SK-N-SH (cell line): ENCODE data around the gene CCDC126. TPM values are rescaled to one million over a fixed set of nuclear protein-coding genes. Genes with fewer than 3 reads are reported as not detected.

ENCODE experiments used
- CTCF ChIA-PET: fragments of 300-600, 350-600 bp; formaldehyde crosslinking; extraction: SDS; loops from one replicate; lab custom pipeline; 2021; lab: Yijun Ruan, JAX
- POLR2A ChIA-PET: fragments of 350-600 bp; sonication (Branson Sonifier 250); formaldehyde crosslinking; extraction: SDS; loops from one replicate; lab custom pipeline; 2020; ENCODE audit warnings: antibody characterized with exemption, inconsistent platforms; lab: Yijun Ruan, JAX
- DNase-seq: peaks from one replicate; pipeline ENCODE4 v3.0.0; 2012
- H2AFZ ChIP-seq: fragments of 200-600 bp; sonication (generic); 2 replicates; pipeline ENCODE4 v1.8.1; 2016; ENCODE audit warnings: antibody characterized with exemption, mild to moderate bottlenecking, low read depth
- H3F3A ChIP-seq: fragments of 200-600 bp; sonication (generic); replicated peaks from 2 replicates; pipeline ENCODE3; 2016; ENCODE audit warnings: antibody characterized with exemption, mild to moderate bottlenecking; ENCODE audit not compliant: insufficient read depth
- H3K27ac ChIP-seq, 2 experiments: fragments of 200-500 bp in 1 of 2; fragments of 200-600 bp in 1 of 2; sonication (Bioruptor generic) in 1 of 2; sonication (generic), shearing (Covaris generic) in 1 of 2; 2 replicates each; pipeline versions ENCODE4 v1.5.1 to v1.6.1; 2014 to 2016; ENCODE audit warnings: low read depth in 2 of 2, inconsistent platforms in 1 of 2, low read length in 1 of 2, mild to moderate bottlenecking in 1 of 2, mixed read lengths in 1 of 2
- H3K27me3 ChIP-seq: fragments of 200-600 bp; sonication (generic), shearing (Covaris generic); 2 replicates; pipeline ENCODE4 v1.6.1; 2016; ENCODE audit warnings: mixed run types; ENCODE audit not compliant: insufficient read depth
- H3K36me3 ChIP-seq, 2 experiments: fragments of 200-500 bp in 1 of 2; fragments of 200-600 bp in 1 of 2; sonication (Bioruptor generic) in 1 of 2; sonication (generic) in 1 of 2; replicated peaks in 1 of 2; 2 replicates each; pipeline versions ENCODE3 to v1.5.1; 2014 to 2016; ENCODE audit warnings: low read length in 1 of 2, mild to moderate bottlenecking in 1 of 2; ENCODE audit not compliant: insufficient read depth in 2 of 2, control insufficient read depth in 1 of 2
- H3K4me1 ChIP-seq, 2 experiments: fragments of 200-500 bp in 1 of 2; fragments of 200-600 bp in 1 of 2; sonication (Bioruptor generic) in 1 of 2; sonication (generic), shearing (Covaris generic) in 1 of 2; 2 replicates each; pipeline versions ENCODE4 v1.5.1 to v1.6.1; 2014 to 2016; ENCODE audit warnings: low read depth in 1 of 2, low read length in 1 of 2, mixed run types in 1 of 2; ENCODE audit not compliant: insufficient read depth in 2 of 2, control insufficient read depth in 1 of 2
- H3K4me2 ChIP-seq: fragments of 200-600 bp; sonication (generic), shearing (Covaris generic); 2 replicates; pipeline ENCODE4 v1.6.1; 2017; ENCODE audit warnings: mixed run types
- H3K4me3 ChIP-seq, 2 experiments: fragments of 200-500 bp in 1 of 2; fragments of 200-600 bp in 1 of 2; sonication (Bioruptor generic) in 1 of 2; sonication (generic), shearing (Covaris generic) in 1 of 2; 2 replicates each; pipeline versions ENCODE4 v1.5.1 to v1.8.1; 2014 to 2016; ENCODE audit warnings: low read depth in 2 of 2, inconsistent platforms in 1 of 2, low read length in 1 of 2, mild to moderate bottlenecking in 1 of 2, mixed read lengths in 1 of 2, moderate library complexity in 1 of 2
- H3K79me2 ChIP-seq: fragments of 200-600 bp; sonication (generic); 2 replicates; pipeline ENCODE4 v1.8.1; 2017; ENCODE audit warnings: mild to moderate bottlenecking; ENCODE audit not compliant: insufficient read depth
- H3K9ac ChIP-seq: fragments of 200-600 bp; sonication (generic); 2 replicates; pipeline ENCODE4 v1.6.1; 2017; ENCODE audit warnings: mixed run types
- H3K9me2 ChIP-seq: fragments of 200-600 bp; sonication (generic); 2 replicates; pipeline ENCODE4 v1.6.1; 2017; ENCODE audit warnings: mixed run types
- H3K9me3 ChIP-seq: fragments of 200-600 bp; sonication (generic); 2 replicates; pipeline ENCODE4 v1.6.1; 2017; ENCODE audit warnings: mixed run types, mild to moderate bottlenecking, moderate library complexity
- H4K20me1 ChIP-seq: fragments of 200-600 bp; sonication (generic); 2 replicates; pipeline ENCODE4 v1.6.1; 2017; ENCODE audit warnings: mild to moderate bottlenecking, mixed run types; ENCODE audit not compliant: insufficient read depth
- CHD2 ChIP-seq: fragments of 150-350 bp; IDR thresholded peaks from 2 replicates; pipeline ENCODE4 v1.6.1; 2018; ENCODE audit warnings: low read length; ENCODE audit not compliant: partially characterized antibody
- GATA2 ChIP-seq: sonication (generic); formaldehyde crosslinking; IDR thresholded peaks from 2 replicates; pipeline ENCODE4 v1.5.0; 2020; ENCODE audit warnings: mild to moderate bottlenecking, missing genetic modification reagents
- TEAD4 ChIP-seq: IDR thresholded peaks from 2 replicates; pipeline ENCODE4 v1.4.0; 2012; ENCODE audit warnings: mild to moderate bottlenecking, borderline replicate concordance; ENCODE audit not compliant: insufficient read depth
- polyA plus RNA-seq, 3 experiments: library from polyadenylated mRNA; depleted of rRNA; stranded (reverse); fragments of >200 nt; gene quantifications; 2 replicates each; pipeline ENCODE4 v1.2.3, GENCODE V29; 2012
- small RNA-seq, 7 experiments: library from RNA; depleted of rRNA; stranded (forward); fragments of <200 nt; gene quantifications; one replicate each; pipeline ENCODE3, GENCODE V24; 2012
- TF ChIP-seq, protein P1 (sequence below): fragments of 200-600 bp; sonication (generic); IDR thresholded peaks from 2 replicates; pipeline ENCODE4 v1.6.1; 2017; ENCODE audit warnings: antibody characterized with exemption, mild to moderate bottlenecking, moderate library complexity

The CCDC126 gene
- polyA plus RNA-seq, 1 of the 3 experiments (the other 2 are of a cell fraction), result 5.5 TPM

DNA sequence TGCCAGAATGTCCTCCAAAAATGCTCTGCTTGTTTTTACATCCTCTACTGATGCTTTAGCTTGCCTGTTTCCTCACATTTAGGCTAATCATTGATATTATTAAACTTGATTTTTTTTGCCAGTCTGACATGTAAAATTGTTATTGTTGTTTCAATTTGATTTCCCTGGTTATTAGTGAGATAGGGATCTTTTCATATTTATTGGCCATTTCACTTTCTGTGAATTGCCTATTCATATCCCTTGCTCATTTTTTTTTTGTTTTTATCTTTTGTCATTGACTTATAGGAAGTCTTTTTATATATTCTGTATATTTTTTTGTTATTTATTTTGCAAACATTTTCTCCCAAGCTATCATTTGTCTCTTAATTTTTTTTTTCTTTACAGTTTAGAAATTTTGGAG lies 96.0 kb downstream of the CCDC126 start:
- no peaks in the 10 kb centered on the region for H3K4me1 ChIP-seq
- no peaks in the 10 kb centered on the region for H4K20me1 ChIP-seq
- POLR2A ChIA-PET, result interaction anchor here (0.5 kb wide), 1 partner anchor 93 kb away, joined by 3 read pairs; no protein-coding TSS in a partner anchor
- no peak overlapping the region for H2AFZ ChIP-seq
- CTCF ChIA-PET, result interaction anchor here (0.6 to 5.8 kb wide), 8 partner anchors 12 to 981 kb away, joined by 3 to 41 read pairs (median 4); partner anchors contain the start of genes FAM221A and STK31
- H3K9ac ChIP-seq, result no peak overlapping the region
- H3K27me3 ChIP-seq, result no peaks in the 10 kb centered on the region
- no peak overlapping the region for H3K4me3 ChIP-seq
- 0 out of 2 replicates have a peak, but pooled peaks cover 5% of the 10 kb centered on the region for H3K9me3 ChIP-seq
- TF ChIP-seq, protein P1, sequence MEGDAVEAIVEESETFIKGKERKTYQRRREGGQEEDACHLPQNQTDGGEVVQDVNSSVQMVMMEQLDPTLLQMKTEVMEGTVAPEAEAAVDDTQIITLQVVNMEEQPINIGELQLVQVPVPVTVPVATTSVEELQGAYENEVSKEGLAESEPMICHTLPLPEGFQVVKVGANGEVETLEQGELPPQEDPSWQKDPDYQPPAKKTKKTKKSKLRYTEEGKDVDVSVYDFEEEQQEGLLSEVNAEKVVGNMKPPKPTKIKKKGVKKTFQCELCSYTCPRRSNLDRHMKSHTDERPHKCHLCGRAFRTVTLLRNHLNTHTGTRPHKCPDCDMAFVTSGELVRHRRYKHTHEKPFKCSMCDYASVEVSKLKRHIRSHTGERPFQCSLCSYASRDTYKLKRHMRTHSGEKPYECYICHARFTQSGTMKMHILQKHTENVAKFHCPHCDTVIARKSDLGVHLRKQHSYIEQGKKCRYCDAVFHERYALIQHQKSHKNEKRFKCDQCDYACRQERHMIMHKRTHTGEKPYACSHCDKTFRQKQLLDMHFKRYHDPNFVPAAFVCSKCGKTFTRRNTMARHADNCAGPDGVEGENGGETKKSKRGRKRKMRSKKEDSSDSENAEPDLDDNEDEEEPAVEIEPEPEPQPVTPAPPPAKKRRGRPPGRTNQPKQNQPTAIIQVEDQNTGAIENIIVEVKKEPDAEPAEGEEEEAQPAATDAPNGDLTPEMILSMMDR, result no peak
- TF ChIP-seq TEAD4, result no peak
- TF ChIP-seq GATA2 (CRISPR knock-in tag), result no peak
- no peak for TF ChIP-seq CHD2
- no peak for DNase-seq
- H3K27ac ChIP-seq, result no peak overlapping the region
- H3K79me2 ChIP-seq, result no peaks in the 10 kb centered on the region
- H3F3A ChIP-seq, result no peaks in the 10 kb centered on the region
- no peak overlapping the region for H3K4me2 ChIP-seq
- H3K9me2 ChIP-seq, result no peaks in the 10 kb centered on the region
- peaks cover 4 to 33% of the 10 kb centered on the region in 2 experiments for H3K36me3 ChIP-seq

Small RNAs within 50 kb of the gene (small RNA-seq; reads per million reads assigned to genes)
- gene AC006026.2, result 0 reads per million in 7 experiments

Other genes with a start within 250 kb of the CCDC126 start
- 34.4 and 46.5 TPM in 2 replicates for gene IGF2BP3, start 126.9 kb upstream of the CCDC126 start, polyA plus RNA-seq (2012; rRNA removed)
- 62.1 and 84.6 TPM in 2 replicates for gene TRA2A, start 65.4 kb upstream of the CCDC126 start, polyA plus RNA-seq (2012; rRNA removed)
- gene FAM221A, start 82.8 kb downstream of the CCDC126 start, polyA plus RNA-seq (2012; rRNA removed), result 9.7 and 10.5 TPM in 2 replicates
- gene STK31, start 112.8 kb downstream of the CCDC126 start, polyA plus RNA-seq (2012; rRNA removed), result 0.02 and 0.05 TPM in 2 replicates